ENCODE data around the gene OR1D5.
A peak's percentile ranks its signal among the peaks of the same experiment; 100 is the strongest.
"Not testable (repeated sequence)": the region's sequence is repeated elsewhere in the genome, so short reads cannot be mapped to it uniquely, and the experiment has no call there.

The OR1D5 gene, protein sequence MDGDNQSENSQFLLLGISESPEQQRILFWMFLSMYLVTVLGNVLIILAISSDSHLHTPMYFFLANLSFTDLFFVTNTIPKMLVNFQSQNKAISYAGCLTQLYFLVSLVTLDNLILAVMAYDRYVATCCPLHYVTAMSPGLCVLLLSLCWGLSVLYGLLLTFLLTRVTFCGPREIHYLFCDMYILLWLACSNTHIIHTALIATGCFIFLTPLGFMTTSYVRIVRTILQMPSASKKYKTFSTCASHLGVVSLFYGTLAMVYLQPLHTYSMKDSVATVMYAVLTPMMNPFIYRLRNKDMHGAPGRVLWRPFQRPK

DNA sequence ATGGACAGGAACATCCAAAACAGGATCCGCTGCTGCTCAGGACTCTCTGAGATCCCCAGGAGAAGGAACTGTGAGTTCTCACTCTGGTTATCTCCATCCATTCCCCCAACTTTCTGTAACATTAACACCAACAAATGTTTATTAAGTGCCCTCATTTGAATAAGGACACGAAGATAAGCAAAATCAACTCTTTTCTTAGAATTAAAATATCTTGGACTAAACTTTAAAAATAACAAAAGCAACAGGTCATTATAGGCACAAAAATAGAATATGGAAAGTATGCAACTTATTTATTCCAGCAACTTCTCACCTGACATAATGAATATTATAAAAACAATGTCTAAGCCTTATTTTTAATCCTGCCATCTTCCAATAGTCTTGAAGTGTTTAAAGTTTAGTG lies at the start of gene OR1D5:
OR1D5 (minus strand) TSS at position 101 of the 400 bp plus-strand sequence; CDS start at position 101, 0 bp downstream.
- H3K4me3 ChIP-seq (ENCODE audit: low read depth, low read length), result not testable (repeated sequence)

DNA sequence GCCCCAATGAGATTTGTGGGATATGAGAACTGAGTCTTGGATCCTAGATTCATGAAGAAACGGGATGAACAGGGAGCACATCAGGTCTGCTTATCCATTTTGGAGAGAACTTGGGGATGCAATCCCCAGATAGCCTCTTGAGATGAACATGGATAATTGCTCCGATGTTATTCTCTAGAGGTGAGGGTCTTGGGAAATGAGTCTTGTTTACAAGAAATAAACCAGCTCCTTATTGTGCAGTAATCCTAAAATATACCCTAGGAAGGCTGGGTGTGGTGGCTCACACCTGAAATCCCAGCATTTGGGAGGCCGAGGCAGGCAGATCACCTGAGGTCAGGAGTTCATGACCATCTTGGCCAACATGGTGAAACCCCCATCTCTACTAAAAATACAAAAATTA lies 40.9 kb upstream of the OR1D5 start, which contains the start of gene OR1D2:
OR1D2 (minus strand) TSS at position 101 of the 400 bp plus-strand sequence. CDS start 11,426 bp downstream, outside the sequence.
- H3K4me3 ChIP-seq (ENCODE audit: low read depth, low read length), result no peak within 1 kb of the TSS
- TF ChIP-seq, protein P1, sequence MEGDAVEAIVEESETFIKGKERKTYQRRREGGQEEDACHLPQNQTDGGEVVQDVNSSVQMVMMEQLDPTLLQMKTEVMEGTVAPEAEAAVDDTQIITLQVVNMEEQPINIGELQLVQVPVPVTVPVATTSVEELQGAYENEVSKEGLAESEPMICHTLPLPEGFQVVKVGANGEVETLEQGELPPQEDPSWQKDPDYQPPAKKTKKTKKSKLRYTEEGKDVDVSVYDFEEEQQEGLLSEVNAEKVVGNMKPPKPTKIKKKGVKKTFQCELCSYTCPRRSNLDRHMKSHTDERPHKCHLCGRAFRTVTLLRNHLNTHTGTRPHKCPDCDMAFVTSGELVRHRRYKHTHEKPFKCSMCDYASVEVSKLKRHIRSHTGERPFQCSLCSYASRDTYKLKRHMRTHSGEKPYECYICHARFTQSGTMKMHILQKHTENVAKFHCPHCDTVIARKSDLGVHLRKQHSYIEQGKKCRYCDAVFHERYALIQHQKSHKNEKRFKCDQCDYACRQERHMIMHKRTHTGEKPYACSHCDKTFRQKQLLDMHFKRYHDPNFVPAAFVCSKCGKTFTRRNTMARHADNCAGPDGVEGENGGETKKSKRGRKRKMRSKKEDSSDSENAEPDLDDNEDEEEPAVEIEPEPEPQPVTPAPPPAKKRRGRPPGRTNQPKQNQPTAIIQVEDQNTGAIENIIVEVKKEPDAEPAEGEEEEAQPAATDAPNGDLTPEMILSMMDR (IDR thresholded peaks at IDR 0.05; ENCODE audit: low read depth, low read length), result no peak

DNA sequence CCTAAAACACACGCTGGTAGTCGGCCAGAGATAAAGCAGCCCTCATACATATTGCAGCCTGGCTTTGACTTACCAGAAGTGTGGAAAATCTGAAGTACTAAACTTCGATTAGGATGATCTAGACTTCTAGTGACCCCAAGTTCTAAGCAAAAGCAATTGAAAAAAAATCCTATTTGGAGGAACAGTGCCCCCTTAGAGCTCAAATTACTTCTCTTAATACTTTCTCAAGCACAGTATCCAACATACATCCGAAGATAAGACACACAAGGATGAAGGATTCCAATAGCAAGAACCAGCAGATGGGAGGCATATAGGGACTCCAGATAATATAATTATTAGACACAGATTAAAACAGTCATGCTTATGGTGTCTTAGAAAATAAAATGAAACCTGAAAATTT lies 10.4 kb upstream of the OR1D5 start:
- not testable (repeated sequence) for H3K4me3 ChIP-seq (ENCODE audit: low read depth, low read length)

DNA sequence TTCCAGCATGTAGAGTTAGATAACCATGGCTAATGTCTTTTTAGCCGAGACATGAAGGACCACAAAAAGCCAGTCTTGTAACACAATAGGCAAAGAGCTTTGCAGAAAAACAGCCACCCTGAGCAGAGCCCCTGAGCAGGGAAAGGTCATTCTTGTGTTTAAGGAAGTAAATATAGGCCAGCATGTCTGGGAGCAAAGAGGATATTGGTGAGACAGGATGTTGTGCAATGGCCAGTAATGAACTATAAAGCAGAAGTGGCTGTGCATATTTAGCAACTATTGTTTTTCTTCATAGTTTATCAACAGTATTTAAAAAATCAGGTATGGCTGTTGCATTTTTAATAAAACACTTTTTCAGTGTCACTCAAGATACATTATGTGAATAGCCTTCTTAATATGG lies 1.8 kb upstream of the OR1D5 start:
- not testable (repeated sequence) for H3K4me3 ChIP-seq (ENCODE audit: low read depth, low read length)

DNA sequence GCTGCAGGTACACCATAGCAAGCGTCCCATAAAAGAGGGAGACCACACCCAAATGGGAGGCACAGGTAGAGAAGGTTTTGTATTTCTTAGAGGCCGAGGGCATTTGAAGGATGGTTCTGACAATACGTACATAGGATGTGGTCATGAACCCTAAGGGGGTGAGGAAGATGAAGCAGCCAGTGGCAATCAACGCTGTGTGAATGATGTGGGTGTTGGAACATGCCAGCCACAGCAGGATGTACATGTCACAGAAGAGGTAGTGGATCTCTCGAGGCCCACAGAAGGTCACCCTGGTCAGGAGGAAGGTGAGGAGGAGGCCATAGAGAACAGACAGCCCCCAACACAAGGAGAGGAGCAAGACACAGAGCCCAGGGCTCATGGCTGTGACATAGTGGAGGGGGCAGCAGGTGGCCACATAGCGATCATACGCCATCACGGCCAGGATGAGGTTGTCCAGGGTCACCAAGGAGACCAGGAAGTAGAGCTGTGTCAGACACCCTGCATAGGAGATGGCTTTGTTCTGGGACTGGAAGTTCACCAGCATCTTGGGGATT lies 506 bp downstream of the OR1D5 start:
- H3K4me3 ChIP-seq (ENCODE audit: low read depth, low read length), result not testable (repeated sequence)

DNA sequence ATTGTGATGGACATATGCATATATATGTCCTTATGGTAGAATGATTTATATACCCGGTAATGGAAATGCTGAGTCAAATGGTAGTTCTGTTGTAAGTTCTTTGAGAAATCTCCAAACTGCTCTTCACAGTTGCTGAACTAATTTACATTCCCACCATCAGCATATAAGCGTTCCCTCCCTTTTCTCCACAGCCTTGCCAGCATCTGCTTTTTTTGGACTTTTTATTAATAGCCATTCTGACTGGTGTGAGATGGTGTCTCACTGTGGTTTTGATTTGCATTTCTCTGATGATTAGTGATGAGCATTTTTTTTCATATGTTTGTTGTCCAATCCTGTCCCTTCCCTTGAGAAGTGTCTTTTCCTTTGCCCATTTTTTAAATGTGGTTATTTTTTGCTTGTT lies 8.5 kb downstream of the OR1D5 start:
- not testable (repeated sequence) for H3K4me3 ChIP-seq (ENCODE audit: low read depth, low read length)

DNA sequence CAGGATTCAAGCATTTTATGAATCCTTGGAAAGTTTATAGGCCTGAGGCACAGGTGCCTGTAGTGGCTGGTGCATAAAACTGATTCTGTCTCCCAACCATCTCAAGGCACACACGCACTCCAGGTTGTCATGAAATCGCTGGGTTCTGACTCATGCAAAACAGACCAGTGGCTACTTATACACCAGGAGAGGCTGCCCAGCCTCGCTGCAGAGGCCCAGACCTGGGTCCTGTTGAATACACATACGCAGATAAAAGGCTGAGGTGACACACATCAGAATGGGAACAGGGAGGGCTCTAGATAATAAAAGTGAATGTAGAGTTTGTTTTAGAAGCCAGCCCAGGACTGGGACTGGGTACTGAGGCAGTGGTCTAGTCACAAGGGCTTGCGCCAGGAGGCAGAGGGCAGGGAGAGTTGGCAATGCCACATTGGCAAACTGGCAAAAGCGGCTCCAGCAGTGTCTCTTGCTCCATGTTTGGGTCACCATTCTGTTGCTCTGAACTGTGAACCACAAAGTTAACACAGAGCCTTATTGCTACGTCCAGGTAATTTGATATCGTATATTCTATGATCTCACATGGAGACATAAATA lies 13.6 kb downstream of the OR1D5 start:
- TF ChIP-seq, protein P1 (IDR thresholded peaks at IDR 0.05; ENCODE audit: low read depth, low read length), result no peak
- H3K4me3 ChIP-seq (ENCODE audit: low read depth, low read length), result peak overlapping the region; percentile 82

DNA sequence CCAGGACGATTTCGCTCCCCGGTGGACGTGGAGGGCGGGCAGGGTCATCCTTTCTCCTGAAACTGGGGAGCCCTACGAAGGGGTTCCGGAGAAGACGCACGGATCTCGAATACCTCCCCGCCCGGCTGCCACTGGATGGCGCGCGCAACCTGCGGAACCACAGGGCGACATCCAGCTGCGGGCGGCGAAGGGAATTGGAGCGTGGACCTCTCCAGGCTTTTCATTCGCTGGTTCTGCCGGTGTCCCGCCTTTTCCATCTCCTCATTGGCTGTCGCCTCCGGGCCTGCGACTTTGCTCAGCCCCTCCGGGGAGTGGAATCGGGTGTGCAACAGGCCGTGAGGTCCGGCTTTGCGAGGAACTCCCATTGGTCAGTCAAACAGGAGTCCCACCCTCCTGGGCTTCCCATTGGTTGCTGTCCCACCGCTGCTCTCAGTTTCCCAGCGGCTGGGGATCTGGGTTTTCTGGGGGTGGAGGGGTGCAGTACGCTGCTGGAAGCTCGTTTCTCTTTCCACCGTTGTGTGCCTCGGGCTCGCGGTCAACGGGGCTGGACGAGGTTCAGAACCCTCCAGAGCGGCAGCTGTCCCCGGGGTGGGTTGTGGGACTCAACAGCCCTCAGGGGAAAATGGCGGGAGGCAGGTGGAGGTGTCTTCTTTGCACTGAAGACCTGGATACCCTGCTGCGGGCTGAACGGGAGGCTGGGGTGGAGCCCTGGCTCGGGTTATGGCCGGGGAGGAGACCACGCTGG lies 14.5 kb downstream of the OR1D5 start:
- H3K4me3 ChIP-seq (ENCODE audit: low read depth, low read length), result peak overlapping the region; percentile 82
- TF ChIP-seq, protein P1 (IDR thresholded peaks at IDR 0.05; ENCODE audit: low read depth, low read length), result peak; percentile 61

DNA sequence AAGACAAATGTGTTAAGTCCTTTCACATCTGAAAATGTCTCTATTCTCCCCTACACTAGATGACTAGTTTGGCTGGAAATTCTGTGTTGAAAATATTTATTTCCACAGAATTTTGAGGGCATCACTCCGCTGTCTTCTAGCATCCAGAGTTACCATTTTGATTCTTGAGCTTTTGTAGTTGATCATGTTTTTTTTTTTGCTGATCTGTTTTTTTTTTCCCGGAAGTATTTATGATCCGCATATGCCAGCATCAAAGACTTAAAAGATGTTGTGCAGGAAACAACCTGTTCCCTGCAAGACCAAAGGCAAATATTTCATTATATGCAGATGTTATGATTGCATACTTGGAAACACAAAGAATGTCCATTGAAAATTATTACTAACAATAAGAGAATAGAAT lies 16.7 kb downstream of the OR1D5 start:
- H3K4me3 ChIP-seq (ENCODE audit: low read depth, low read length), result no peak overlapping the region
- TF ChIP-seq, protein P1 (IDR thresholded peaks at IDR 0.05; ENCODE audit: low read depth, low read length), result no peak

All from WI38 (cell line).